Ovary (tissue), 3 donors: ENCODE results near the gene SLC25A2.

Source experiments
- CTCF ChIP-seq, 3 donors: fragments of 450-650 bp in 2 of 3; fragments of 200-600 bp in 1 of 3; IDR thresholded peaks; one replicate each; pipeline versions ENCODE4 v1.5.1 to v1.8.0; 2016 to 2022; ENCODE audit warnings: antibody characterized with exemption in 3 of 3, mild to moderate bottlenecking in 1 of 3
- EP300 ChIP-seq: sonication (generic); formaldehyde crosslinking; IDR thresholded peaks from one replicate; pipeline ENCODE4 v1.6.1; 2017; ENCODE audit warnings: antibody characterized with exemption
- POLR2A ChIP-seq: fragments of 450-650 bp; IDR thresholded peaks from one replicate; pipeline ENCODE4 v1.6.1; 2017; ENCODE audit warnings: antibody characterized with exemption, mild to moderate bottlenecking, moderate library complexity
- donor health status: DM: no; HTN: no; CAD: no.

GRCh38 chr5:141258464-141258863 is 45.4 kb downstream of the SLC25A2 start:
- no peak for TF ChIP-seq CTCF (IDR thresholded peaks at IDR 0.05)
- TF ChIP-seq POLR2A, result no peak
- no peak for TF ChIP-seq EP300
